22Rv1 (cell line): Measurements from ENCODE around the gene NLGN2.

Experiments
- ZFX ChIP-seq: fragments of 450-650 bp; IDR thresholded peaks from 2 replicates; pipeline ENCODE4 v1.6.1; 2017; ENCODE audit warnings: antibody characterized with exemption, borderline replicate concordance
- TF ChIP-seq, protein P1 (sequence below): fragments of 450-650 bp; IDR thresholded peaks from 2 replicates; pipeline ENCODE4 v1.5.1; 2017; ENCODE audit warnings: mild to moderate bottlenecking

DNA sequence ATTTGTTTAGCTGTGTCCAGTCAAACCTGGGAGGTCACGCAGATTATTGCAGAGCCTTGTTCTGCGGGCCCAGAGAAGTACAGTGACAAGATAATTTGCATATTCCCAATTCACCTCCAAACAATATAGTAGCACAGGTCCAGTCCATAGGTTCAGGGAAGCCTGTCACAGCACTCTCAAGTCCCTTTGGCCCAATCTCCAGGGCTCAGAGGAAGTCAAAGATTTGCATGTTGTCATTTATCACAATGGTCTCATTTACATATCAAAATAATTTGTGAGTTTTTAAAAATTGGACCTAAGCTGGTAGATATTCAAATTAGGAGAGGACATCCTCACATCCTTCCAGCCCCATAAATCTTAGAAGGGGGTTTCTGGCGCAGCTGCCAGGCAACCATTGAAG, 59.9 kb downstream of the NLGN2 start:
- TF ChIP-seq, protein P1, sequence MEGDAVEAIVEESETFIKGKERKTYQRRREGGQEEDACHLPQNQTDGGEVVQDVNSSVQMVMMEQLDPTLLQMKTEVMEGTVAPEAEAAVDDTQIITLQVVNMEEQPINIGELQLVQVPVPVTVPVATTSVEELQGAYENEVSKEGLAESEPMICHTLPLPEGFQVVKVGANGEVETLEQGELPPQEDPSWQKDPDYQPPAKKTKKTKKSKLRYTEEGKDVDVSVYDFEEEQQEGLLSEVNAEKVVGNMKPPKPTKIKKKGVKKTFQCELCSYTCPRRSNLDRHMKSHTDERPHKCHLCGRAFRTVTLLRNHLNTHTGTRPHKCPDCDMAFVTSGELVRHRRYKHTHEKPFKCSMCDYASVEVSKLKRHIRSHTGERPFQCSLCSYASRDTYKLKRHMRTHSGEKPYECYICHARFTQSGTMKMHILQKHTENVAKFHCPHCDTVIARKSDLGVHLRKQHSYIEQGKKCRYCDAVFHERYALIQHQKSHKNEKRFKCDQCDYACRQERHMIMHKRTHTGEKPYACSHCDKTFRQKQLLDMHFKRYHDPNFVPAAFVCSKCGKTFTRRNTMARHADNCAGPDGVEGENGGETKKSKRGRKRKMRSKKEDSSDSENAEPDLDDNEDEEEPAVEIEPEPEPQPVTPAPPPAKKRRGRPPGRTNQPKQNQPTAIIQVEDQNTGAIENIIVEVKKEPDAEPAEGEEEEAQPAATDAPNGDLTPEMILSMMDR, result no peak
- TF ChIP-seq ZFX, result no peak
